MV-4-11 (cell line): ENCODE measurements around the gene EIF4E2.

Experiments
- DNase-seq: peaks from one replicate; lab custom pipeline; 2025; lab: John Stamatoyannopoulos, UW

The EIF4E2 gene

GRCh38 chr2:232538671-232539070 lies 11.8 kb upstream of the EIF4E2 start:
- peak; percentile 13 for DNase-seq

GRCh38 chr2:232539298-232540231 lies 10.9 kb upstream of the EIF4E2 start, which contains the start of gene CHRNG:
Gene CHRNG (plus strand): TSS chr2:232539692. CDS start chr2:232539748, 56 bp downstream.
- DNase-seq = no peak

GRCh38 chr2:232540441-232541041 lies 9.9 kb upstream of the EIF4E2 start:
- DNase-seq = no peak

GRCh38 chr2:232541195-232541960 lies 9.1 kb upstream of the EIF4E2 start:
- peak; percentile 13 for DNase-seq

GRCh38 chr2:232541961-232542714 lies 8.4 kb upstream of the EIF4E2 start:
- DNase-seq = no peak

GRCh38 chr2:232542715-232543467 lies 7.6 kb upstream of the EIF4E2 start:
- no peak for DNase-seq

- DNase-seq = no peak
These were observed 7.0 kb upstream of the EIF4E2 start for GRCh38 chr2:232543491-232543890.

- no peak for DNase-seq
These were observed 6.4 kb upstream of the EIF4E2 start for GRCh38 chr2:232543928-232544631.

GRCh38 chr2:232544674-232545073 lies 5.8 kb upstream of the EIF4E2 start:
- no peak for DNase-seq

GRCh38 chr2:232545511-232546375 lies 4.7 kb upstream of the EIF4E2 start:
- DNase-seq = peak; percentile 28

- DNase-seq = no peak
These were observed 2.5 kb upstream of the EIF4E2 start for GRCh38 chr2:232547991-232548390.

- DNase-seq = no peak
These were observed 685 bp upstream of the EIF4E2 start for GRCh38 chr2:232549655-232550353.

- DNase-seq = no peak
These were observed 755 bp downstream of the EIF4E2 start for GRCh38 chr2:232551250-232551638.

GRCh38 chr2:232551776-232552175 lies 1.3 kb downstream of the EIF4E2 start:
- DNase-seq = no peak

GRCh38 chr2:232556426-232556825 lies 5.9 kb downstream of the EIF4E2 start:
- DNase-seq = no peak

GRCh38 chr2:232562515-232563151 lies 12.1 kb downstream of the EIF4E2 start:
- peak; percentile 31 for DNase-seq

- DNase-seq = no peak
These were observed 13.1 kb downstream of the EIF4E2 start for GRCh38 chr2:232563580-232563979.

- no peak for DNase-seq
These were observed 17.2 kb downstream of the EIF4E2 start for GRCh38 chr2:232567721-232568120.
